ENCODE measurements around the gene XIRP1.
"Not testable (repeated sequence)": the region's sequence is repeated elsewhere in the genome, so short reads cannot be mapped to it uniquely, and the experiment has no call there.

XIRP1 gene, protein sequence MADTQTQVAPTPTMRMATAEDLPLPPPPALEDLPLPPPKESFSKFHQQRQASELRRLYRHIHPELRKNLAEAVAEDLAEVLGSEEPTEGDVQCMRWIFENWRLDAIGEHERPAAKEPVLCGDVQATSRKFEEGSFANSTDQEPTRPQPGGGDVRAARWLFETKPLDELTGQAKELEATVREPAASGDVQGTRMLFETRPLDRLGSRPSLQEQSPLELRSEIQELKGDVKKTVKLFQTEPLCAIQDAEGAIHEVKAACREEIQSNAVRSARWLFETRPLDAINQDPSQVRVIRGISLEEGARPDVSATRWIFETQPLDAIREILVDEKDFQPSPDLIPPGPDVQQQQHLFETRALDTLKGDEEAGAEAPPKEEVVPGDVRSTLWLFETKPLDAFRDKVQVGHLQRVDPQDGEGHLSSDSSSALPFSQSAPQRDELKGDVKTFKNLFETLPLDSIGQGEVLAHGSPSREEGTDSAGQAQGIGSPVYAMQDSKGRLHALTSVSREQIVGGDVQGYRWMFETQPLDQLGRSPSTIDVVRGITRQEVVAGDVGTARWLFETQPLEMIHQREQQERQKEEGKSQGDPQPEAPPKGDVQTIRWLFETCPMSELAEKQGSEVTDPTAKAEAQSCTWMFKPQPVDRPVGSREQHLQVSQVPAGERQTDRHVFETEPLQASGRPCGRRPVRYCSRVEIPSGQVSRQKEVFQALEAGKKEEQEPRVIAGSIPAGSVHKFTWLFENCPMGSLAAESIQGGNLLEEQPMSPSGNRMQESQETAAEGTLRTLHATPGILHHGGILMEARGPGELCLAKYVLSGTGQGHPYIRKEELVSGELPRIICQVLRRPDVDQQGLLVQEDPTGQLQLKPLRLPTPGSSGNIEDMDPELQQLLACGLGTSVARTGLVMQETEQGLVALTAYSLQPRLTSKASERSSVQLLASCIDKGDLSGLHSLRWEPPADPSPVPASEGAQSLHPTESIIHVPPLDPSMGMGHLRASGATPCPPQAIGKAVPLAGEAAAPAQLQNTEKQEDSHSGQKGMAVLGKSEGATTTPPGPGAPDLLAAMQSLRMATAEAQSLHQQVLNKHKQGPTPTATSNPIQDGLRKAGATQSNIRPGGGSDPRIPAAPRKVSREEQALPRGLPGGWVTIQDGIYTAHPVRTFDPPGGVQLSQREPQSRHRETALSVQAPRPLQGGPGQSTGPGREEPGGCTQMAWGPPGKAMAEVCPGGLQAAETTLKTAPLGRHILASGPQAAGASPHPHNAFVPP (N-terminal part only)

GRCh38 chr3:39192490-39193092 is at the start of gene XIRP1:
Gene XIRP1 (minus strand): TSS chr3:39192595. CDS start chr3:39189445, 3,150 bp downstream.
- no peak for DNase-seq

DNA sequence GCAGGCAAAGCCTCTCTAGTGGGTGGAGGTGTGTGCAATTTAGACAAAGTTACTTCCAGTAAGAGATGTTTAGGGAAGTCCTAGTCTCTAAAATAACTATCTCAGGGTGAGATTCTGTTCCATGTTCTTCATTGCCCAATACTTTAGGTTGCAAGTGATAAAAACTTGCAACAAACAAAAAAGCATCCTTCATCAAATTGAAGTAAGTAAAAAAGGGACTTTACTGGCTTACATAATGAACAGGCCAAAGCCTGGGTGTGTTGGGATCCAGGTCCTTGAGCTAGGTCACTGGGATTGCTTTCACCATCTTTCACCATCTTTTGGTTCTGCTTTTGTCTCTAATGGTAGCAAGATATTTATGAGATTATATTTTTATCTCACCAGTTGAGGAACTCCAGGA is 49.2 kb upstream of the XIRP1 start:
- no peak for DNase-seq

DNA sequence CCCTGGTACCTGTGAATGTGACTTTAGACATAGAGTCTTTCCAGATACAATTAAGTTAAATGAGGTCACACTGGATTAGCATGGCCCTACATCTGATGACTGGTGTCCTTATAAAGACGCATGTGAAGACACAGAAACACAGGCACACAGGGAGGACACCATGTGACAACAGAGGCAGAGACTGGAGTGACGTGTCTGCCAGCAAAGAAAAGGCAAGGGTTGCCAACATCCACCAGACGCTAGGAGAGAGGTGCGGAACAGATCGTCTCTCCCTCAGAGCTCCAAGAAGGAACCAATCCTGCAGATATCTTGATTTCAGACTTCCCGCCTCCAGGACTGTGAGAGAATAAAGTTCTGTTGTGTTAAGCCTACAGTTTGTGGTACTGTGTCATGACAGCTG is 44.6 kb upstream of the XIRP1 start:
- no peak for DNase-seq

DNA sequence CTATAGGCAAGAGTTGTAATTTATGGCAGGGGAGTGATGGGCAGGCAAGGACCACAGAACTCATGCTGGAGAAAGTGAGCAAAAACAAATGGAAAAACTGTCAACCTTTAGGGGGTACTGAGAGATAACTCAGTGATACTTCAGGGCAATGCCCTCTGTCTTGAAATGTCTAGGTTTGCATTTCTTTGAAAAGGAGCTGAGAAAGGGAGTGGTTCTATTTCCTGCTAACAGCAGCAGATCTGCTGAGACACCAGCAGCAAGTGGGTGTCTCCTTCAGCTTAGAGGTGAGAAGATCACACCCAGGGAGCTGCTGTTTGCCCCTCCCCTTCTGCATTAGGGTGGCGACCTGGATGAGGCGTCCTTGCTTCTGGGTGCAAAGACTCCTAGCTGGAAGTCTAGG is 42.3 kb upstream of the XIRP1 start:
- DNase-seq: peak in 1 of 6 experiments; percentile 3

- DNase-seq: no peak
Observed at GRCh38 chr3:39232859-39233258, 40.5 kb upstream of the XIRP1 start.

DNA sequence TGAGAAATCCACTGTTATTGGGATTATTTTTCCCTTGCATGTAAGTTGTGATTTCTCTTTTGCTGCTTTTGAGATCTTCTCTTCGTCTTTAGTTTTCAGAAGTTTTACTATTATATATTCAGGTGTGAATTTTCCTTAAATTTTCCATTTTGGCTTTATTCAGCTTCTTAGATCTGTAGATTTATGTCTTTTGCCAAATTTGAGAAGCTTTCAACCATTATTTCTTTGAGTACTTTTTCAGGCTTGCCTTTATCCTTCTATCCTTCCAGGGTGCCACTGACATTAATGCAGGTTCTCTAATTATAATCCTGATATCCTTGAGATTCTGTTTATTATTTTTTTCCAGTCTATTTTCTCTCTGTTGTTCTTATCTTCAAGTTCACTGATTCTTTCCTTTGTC is 38.1 kb upstream of the XIRP1 start:
- no peak for DNase-seq

GRCh38 chr3:39228496-39228895 is 36.1 kb upstream of the XIRP1 start:
- no peak for DNase-seq

- DNase-seq: not testable (repeated sequence)
Observed at GRCh38 chr3:39227596-39227995, 35.2 kb upstream of the XIRP1 start.

GRCh38 chr3:39226106-39226741 is 33.8 kb upstream of the XIRP1 start:
- no peak for DNase-seq

DNA sequence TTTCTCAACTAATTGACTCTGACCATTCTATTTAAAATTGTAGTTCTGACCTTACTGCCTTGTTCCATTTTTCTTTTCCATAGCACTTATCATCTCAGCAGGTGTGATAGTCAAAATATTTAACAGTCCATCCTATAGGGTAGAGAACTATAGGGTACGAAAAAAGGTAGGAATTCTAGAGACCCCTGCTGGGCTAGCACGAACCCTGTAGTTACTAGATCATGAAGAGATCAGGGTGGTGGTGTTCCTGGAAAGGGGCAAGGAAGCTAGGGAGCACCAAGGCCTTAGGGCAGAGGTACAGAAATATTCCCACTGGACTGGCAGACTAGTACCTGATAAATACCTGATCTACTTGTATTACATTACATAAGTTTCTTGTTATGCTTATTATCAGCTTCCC is 31.9 kb upstream of the XIRP1 start:
- DNase-seq: no peak

GRCh38 chr3:39222939-39223338 is 30.5 kb upstream of the XIRP1 start:
- DNase-seq: no peak

- no peak for DNase-seq
Observed at GRCh38 chr3:39222462-39222861, 30.1 kb upstream of the XIRP1 start.

- no peak for DNase-seq
Observed at GRCh38 chr3:39221141-39221530, 28.7 kb upstream of the XIRP1 start.

DNA sequence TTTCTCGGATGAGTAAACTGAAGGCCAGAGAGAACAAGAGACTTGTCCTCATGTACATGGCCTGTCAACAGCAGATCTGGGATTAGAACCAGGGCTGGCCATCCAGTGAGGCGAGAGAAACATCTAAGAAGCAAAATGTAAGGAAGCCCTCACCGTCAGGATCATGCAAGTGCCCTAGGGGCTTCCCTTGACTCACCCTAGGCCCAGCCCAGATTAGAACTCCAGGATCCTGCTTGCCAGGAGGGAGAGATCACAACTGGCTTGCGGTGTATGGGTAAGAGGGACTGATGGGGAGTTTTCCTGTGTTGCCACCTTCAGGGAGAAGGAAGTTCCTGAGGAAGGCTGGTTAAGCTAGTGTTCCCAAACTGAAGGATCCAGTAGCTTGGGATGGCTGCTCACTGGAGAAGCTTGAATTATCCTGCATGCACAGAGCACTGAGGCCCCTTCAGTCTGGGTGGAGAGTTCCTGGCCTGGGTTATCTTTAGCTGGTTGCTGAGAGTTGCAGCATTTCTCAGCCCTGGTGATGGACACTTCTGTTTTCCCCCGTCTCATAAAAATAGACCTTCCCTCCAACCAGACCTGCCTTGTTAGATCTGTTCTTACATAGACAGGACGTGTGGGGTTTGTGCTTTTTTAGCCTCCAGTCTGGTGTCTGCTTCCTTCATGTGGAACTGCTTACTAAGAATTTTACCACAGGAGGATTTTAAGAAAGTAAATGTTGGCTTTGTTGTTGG is 28.2 kb upstream of the XIRP1 start:
- DNase-seq: no peak

DNA sequence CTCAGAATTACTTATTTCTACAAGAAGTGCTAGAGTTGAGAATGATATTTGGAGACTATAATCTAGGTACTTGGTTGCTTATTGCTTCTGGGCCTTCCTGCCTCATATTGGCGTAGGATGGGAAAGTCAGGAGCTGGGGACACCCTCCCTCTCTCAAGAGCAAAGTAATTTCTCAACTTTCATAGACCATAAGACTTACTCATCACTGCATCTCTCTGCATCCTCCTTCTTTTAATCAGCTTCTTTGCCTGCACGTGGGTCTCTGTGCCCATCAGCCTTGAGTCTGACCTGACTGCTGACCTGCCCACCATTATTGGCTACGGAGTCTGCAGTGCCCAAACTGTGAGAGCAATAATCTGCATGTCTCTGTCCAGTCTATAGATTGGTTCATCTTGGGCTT is 27.3 kb upstream of the XIRP1 start:
- no peak for DNase-seq

DNA sequence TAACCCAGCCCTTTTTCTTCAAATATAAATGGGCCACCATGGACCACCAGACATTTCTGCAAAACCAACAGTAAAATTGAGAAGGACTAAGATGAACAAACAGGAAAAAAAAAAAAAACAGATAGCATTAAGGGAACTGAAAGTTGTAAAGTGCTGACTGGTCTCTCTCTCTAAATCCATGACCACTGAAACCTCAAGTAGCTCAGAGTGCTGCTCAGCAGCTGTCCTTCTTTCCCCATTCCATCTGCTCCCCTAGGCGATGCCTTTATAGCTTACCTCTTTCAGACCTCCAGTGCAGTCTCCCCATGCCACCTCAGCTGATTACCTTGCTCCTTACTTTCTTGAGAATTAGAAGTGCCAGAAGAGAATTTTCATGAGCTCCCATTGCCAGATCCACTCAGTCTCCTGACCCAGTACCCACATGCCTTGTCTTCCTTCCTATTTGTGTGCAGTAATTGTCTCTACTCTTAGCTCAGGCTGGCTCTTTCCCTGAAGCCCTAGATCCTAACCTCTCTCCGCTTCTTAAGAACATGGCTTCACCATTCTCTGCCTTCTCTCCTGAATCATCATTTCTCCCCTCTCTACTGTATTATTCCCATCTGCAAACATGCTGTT is 23.9 kb upstream of the XIRP1 start:
- DNase-seq: no peak

GRCh38 chr3:39213613-39214012 is 21.2 kb upstream of the XIRP1 start:
- no peak for DNase-seq

GRCh38 chr3:39212665-39213064 is 20.3 kb upstream of the XIRP1 start:
- DNase-seq: no peak

- DNase-seq: no peak
Observed at GRCh38 chr3:39211332-39212130, 19.1 kb upstream of the XIRP1 start.

DNA sequence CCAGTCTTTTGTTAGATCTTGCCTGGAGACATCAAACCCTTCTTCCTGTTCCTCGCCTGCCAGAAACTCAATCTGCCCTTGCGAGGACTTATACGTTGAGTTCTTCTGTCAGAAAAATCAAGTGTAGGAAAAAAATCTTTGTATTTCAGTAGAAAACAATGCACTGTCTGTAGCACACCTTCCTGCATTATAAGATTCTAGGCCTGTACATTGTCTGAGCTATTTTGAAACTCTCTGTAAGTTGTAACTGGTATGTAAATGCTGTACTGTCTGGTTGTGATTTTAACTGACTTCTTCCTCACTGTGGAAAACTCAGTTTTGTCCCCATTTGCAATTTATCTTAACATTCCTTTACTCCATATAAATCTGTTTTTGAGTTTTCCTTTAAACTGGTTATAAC is 17.7 kb upstream of the XIRP1 start:
- DNase-seq: no peak
